Mucosa of gallbladder (tissue), 1 donor: ENCODE results near the gene FOXN4. TPM values are rescaled to one million over a fixed set of nuclear protein-coding genes. Genes with fewer than 3 reads are reported as not detected.

Experiments used
- DNase-seq: peaks from one replicate; pipeline ENCODE4 v3.0.0-alpha.2; 2020; ENCODE audit warnings: low spot score
- total RNA-seq: library from RNA; stranded (reverse); gene quantifications from one replicate; pipeline ENCODE4 v1.2.1, GENCODE V29; 2021
- donor health status: DM: no; HTN: no; CAD: no.

FOXN4 gene
- total RNA-seq, 1 donor from 2014 or later = not detected

DNA sequence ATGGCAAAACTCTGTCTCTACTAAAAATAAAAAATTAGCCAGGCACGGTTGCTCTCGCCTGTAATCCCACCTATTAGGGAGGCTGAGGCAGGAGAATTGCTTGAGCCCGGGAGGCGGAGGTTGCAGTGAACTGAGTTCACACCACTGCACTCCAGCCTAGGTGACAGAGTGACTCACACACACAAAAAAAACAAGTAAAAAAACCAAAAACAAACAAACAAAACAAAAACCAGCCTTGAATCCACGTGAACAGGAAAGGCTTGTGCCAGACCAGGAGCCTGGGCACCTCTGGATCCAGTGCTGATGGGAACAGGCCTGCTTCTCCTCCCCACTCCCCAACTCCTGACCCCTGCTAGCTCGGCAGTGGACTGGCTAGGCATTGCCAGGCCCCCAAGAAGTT is 3.5 kb downstream of the FOXN4 start:
- DNase-seq = no peak

DNA sequence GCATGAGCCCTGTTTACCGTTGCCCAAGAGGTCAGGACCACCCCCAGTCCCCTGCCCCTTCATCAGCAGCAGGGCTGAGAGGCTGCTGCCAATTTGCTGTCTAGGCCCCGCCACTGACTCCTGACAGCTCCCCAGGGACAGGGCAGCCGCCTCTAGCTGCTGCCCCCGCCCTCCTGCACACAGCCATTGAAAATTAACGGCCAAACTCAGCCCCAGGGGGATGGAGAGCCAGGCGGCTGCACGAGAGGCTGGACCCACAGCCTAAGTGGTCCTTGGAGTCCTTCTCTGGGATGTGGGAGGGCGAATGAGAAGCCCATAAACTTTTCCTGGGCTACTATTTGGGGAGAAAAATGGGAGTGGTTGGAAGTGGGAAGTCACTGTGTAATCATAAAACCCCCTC is 4.6 kb downstream of the FOXN4 start:
- DNase-seq = no peak

DNA sequence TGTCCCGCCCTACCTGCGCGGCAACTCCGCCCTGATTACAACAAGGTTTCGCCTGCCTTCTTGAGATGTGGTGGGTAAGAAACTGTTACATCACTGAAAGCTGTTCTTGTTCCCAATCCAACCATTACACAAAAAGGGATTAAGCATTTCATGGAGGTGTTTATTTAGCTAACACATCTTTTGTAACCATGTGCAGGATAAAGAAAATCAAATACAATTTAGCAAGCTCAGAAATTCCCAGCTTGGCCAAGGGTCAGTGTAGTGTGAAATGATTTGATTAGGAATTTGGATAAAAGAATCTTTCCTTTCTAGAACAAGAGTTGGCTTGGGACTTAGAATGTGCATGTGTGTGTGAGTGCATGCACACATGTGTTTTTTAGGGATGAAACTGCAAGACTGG is 6.3 kb downstream of the FOXN4 start:
- no peak for DNase-seq

DNA sequence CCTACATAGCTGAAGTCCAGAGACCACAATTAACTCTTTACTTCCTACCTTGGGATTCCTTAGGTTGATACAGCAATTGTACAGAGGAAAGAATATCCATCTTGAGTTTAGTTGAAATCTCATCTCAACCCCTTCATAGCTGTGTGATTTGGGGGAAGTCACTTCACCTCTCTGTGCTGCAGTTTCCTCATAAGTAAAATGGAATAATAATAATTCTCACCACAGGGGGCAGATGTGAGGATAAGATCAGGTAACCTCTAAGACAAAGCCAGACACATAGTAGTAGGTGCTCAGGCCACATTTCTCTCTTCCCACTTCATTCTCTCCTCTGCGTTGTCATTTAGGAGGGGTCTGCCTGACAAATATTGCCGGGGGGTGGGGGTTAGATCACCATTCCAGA is 6.7 kb downstream of the FOXN4 start:
- DNase-seq = no peak

DNA sequence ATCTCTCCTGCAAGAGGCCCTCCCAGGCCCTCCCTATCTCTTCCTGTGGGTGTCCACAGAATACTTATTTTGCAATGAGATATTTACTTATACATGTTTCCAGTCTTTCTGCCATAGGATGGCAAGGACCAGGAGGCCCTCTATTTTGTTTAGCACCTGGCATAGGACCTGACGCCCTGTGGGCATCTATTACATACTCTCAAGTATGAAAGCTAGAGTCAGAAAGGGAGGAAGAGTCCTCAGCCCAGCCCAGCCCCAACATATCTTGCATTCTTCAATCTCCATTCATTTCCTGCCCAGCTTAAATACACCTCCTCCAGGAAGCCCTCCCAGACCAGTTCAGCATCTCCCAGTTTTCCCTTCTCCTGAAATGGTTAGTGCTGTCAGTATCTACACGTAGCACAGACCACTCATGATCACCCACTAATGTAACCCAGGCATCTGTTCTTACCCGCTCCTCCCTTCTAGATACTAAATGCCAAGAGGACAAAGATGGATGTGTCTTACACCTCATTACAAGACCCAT is 7.4 kb downstream of the FOXN4 start:
- DNase-seq = no peak

DNA sequence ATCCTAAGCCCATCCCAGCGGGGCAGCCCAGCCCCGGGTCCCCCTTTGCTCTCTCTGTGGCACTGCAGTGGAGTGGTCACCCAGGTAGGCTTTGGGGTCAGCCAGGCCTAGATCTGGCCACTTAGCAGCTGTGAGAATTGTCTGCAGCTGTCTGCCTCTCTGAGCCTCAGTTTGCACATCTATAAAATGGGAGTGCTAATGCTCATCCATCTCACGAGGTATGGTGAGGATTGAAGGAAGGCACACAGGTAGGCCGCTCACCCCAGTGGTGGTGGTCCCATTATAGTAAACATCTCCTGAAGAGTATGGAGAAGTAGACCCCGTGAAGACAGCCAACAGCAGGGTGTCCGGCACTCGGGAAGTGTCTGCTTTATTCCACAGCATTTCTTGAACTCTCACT is 9.2 kb downstream of the FOXN4 start:
- DNase-seq = no peak

DNA sequence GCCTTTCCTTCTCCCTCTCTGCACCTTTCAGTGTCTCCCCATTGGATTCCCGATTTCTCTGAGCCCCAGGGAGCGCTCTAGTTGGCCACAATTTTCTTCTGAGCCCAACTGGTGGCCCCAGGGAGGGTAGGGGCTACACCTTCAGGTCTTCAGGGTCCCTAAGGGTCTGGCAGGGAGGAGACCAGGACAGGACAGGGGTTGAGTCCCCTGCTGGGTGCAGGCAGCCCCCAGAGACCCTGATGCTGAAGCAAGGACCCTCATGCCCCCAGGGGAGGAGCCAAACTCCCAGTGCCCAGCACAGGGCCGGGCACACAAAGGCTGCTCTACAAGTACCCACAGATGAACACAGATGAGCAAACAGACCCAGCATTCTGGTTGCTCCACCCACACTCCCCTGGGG is 12.7 kb downstream of the FOXN4 start:
- DNase-seq = no peak

DNA sequence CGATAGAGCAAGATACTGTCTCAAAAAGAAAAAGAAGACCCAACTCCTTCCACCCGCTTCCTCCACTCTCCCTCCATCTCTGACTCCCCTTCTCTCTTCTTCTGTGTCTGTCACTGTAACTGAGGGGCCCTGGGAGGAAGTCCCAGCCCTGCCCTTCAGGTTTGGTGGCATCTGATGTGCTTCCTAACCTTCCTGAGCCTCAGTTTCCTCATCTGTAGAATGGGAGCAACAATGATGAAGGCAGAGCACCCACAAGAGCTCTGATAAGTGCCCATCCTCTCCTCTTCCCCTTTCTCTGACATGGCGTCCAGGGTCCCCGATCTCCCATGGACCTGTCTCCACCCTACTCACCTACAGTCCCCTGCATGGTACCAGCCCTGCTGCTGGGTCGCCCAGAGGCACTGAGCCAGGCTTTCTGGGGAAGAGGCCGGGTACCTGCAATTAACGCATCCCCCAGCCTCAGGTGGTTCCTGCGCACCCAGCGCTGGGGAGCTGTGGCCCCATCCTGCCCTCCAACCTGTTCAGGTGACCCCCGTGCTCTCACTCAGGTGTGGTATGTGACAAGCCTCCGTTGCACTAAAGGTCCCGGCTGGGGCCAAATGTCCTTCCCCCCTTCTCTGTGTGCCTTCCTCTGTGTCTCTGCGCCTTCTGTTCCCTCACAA is 13.2 kb downstream of the FOXN4 start:
- no peak for DNase-seq

DNA sequence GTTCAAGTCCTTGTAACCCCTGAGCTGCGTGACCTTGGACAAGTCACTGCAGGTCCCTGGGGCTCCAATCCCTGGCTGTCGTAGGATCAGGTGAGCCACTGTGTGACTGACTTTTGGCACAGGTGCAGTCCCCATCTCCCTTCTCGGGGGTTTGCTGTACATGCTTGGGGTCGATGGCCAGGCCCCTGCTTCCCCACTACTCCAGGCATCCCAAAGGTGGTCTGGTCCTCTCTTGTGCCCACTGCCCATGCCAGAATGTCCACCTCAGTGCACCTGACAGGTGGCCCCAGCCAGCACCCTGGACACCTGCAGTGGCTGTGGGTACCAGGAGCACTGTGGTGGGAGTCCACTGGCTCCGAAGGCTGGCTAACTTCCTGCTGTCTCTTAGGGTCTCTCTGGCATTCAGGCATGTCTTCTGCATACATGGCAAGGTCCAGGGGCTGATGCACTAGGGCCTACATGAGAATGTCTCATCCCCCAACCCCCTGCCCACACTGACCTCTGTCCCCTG is 14.7 kb downstream of the FOXN4 start:
- no peak for DNase-seq

DNA sequence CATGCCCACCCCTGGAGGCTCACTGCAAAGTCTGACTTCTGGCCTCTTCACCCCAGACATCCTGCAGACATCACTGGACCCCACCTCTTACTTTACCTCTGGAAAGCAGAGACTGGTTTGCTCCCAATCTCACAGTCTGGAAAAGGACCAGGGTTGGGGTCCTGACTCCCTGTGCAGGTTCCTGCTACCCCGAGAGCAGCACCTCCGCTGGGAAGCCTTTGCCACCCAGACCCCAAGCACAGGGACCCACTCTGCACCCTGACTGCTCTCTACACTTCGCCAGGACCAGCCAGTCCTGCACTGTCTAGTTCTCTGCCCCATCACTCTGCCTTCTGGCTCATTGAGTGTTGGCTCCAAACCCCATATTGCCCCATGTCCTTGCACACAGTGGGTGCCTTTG is 16.0 kb downstream of the FOXN4 start:
- DNase-seq = no peak

DNA sequence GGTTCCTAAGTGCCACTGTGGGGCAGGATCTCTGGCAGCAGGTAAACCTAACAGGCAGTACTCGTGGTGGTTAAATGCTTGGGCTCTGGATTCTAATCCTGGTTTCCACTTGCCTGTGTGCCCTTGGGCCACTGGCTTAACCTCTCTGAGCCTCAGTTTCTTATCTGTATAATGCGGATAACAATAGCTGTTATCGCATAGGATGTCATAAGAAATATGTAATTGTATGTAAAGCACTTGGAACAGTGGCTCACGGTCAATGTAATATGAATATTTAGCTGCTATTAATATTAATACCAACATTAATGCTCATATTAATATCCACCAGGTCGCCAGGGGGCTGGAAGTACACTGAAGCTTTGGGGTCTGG is 16.8 kb downstream of the FOXN4 start:
- no peak for DNase-seq

DNA sequence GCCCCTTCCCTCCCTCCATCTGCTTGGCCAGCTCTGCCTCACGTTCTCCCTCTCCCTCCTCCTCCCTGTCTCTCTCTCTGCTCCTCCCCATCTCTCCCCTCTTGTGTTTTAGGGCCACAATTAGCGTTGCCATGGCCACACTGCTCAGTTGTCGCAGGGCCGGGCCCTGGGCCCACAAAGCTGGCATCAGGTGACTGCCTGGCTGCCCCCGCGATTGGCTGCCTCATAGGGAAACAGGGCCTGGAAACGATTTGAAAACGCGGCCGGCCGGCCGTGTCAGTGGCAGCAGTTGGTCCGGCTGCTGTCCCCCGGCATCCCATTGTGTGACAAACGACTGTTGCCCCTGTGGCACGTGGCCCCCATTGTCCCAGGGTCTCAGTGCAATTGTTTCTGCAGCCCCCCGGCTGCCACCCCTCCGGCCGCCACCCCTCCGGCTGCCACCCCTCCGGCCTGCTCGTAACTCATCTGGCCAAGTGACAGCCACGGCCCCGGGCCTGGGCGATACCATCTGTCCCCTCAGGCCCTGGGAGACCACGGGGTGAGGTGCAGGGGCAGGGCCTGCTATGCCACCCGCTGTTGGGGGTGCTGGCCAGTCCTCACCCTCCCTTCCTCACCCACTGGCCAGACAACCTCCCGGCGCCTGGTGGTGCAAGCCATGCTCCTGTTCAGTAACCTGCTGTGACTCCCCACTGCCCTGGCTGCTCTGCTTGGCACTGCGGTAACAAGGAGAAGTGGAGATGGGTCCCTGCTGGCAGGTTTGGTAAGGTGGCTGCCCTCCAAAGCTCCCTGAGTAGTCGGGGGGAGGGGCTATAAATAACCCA is 17.4 kb downstream of the FOXN4 start:
- peak; percentile 18 for DNase-seq

DNA sequence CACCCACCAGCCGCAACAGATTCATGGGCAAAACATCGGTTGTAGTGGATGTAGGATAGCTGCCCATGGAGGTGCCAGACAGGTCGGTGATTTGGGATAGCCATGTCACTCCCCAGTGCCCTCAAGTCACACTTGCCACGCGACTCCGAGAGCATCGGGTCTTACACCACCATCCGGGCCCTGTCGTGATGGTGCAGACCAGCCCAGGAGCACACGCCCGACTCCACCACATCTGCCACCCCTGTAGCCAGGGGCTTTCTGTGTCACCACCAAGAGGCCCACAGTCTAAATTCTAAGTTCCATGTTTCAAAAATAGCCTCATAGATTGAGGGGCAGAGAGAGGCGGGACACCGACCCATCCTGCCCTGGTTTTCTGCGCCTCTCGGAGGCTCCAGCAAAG is 18.0 kb downstream of the FOXN4 start:
- DNase-seq = no peak

DNA sequence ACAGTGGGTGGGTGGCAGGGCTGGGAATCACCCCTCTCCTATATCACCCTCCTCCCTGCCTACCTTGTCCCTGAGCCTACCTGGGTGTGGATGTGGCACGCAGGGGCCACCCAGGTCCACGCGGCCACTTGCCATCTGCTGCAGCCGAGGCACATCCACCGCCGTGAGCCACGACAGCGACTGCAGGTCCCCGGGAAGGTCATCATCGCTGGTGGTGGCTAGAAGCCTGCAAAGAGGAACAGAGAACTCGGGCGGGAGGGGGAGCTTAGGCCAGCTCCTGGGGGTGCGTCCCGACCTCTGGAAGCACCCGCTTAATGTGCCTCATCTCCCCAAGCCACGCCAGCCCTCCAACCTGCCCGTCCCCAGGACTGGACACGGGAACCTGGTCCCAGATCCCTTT is 19.0 kb downstream of the FOXN4 start:
- no peak for DNase-seq

DNA sequence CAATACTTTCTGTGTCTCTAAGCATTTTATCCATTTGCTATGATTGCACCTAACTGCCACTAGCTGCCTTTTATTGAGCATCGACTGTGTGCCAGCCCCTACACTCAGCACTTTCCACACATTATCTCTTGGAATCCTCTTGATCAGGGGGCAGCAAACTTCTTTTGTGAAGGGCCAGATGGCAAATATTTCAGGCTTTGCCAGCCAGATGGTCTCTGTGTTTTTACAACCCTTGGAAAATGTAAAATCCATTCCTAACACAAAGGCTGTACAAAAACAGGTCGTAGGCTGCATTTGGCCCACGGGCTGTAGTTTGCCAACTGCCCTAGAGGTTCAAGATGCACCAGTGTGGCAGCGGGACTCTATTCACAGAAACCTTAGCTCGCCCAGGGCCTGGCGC is 19.5 kb downstream of the FOXN4 start:
- DNase-seq = no peak

DNA sequence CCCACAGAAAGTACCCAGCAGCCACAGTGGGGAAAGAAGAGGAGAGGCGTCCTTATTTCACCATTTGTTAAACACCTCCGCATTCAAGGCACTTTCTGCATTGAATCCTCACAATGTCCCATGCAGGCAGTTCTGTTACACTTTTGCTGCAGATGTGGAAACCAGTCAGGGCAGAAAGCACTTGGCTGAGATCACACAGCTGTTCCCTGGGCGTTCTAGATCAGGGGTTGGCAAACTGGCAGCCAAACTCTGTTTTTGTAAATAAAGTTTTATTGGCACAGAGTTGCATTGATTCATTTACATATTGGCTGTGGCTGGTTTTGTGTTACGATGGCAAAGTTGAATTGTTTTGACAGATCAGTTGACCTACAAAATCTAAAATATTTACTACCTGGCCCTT is 20.1 kb downstream of the FOXN4 start:
- no peak for DNase-seq

DNA sequence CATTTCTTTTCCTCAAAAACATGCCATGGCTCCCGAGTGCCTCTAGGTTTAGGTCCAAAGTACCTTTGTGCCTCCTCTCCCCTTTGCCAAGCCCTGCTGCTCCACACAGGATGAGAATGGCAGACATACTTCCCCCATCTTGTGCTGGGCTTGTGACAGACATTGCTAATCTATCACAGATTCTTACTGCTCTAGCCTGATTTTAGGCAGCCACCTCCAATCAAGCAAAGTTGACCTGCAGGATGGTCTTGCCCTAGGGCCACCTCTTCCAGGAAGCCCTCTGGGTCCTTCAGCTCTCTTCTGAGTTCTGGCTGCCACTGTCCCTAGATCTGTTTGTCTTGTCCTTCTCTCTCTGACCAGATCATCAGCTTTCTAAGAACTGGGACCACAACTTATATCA is 20.5 kb downstream of the FOXN4 start:
- no peak for DNase-seq

DNA sequence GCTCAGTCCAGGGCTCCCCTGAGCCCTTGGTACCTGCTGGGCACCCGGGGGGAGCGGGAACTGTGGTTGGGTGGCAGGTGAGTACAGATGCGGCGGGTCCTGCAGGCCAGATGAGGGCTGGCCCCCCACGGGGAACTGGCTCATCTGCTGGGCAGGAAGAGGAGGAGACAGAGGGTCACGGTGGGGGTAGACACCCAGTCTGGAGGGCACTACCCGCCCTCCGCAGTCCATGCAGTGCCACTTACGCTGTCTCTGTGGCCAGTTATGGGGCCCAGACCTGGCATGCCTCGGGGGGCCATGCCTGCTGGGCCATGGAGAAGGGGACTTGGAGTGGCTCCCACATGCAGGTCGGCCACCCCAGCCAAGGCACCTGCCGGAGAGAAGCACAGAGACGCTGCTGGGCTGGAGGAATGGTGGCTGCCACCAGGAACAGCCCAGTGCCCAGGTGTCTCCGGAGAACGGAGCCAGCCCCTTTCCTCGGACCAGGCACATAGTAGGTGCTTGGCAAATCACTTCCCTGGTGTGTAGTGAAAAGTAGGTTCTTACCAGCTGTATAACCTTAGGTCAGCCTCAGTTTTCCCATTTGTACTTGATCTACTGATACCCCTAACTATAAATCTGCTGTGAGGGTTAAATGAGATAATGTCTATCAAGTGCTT is 21.1 kb downstream of the FOXN4 start:
- DNase-seq = no peak

DNA sequence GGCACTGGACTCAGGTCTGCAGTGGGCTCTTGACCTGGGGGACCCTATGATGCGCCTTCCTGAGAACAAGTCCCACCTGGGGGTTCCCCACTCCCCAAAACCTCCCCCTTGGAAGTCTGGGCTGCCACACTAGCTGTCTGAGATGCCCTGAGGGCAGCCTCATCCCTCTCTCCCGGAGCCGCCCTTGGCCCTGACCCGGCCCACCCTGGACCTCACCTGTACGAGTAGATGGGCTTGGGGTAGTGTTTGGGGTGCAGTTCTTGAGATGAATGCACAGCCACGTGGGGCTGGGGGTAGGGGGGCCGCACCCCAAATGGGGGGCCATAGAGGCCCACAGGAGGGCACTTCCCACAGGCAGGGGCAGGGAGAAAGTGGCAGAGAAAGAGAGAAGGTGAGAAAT is 21.9 kb downstream of the FOXN4 start:
- no peak for DNase-seq

DNA sequence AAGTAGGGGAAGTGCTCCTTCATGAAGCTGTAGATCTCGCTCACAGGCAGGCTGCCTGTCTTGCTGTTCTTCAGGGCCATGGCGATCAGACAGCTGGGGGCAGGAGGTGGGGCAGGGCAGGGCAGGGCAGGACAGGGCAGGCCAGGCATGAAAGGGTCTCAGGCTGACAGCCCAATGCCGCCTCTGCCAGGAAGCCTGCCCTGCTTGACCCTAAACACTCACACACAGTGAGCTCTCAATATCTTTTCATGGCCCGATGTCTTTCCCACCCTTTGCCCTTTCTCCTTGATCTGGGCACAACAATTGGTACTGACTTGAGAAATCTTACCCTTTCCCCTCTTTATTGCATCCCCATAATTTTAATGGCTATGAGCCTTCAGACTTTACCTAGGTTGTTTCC is 22.4 kb downstream of the FOXN4 start:
- DNase-seq = no peak

DNA sequence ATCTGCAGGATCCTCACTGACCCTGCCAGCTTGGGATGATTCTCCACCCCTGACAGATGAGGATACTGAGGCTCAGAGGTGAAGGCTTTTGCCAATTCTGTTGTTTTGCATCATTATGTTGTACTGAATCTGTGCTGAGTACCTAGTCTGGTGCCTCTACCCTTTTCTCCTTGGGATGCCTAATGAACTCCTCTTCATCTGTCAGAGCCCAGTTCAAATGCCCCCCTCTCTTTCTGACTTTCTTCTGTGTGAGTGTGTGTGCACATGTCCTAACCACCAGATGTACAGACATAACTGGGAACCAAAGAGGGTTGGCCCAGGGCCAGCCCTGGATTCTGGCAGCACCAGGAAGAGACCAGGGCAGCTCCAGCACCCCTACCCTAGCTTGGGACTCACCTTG is 22.8 kb downstream of the FOXN4 start:
- DNase-seq = no peak

DNA sequence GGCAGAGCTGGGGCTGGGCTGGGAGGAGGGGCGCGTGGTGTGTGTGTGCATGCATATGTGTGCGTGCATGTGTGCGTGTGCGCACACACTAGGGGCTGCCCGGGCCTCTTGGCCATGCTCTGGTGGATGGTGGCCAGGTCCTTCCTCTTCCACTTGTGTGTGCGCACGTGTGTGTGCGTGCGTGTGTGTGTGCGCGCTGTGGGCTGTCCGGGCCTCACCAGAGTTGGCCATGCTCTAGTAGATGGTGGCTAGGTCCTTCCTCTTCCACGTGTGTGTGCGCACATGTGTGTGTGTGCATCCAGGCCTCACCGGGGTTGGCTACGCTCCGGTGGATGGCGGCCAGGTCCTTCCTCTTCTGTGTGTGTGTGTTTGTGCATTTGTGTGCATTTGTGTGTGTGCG is 24.7 kb downstream of the FOXN4 start:
- DNase-seq = no peak

DNA sequence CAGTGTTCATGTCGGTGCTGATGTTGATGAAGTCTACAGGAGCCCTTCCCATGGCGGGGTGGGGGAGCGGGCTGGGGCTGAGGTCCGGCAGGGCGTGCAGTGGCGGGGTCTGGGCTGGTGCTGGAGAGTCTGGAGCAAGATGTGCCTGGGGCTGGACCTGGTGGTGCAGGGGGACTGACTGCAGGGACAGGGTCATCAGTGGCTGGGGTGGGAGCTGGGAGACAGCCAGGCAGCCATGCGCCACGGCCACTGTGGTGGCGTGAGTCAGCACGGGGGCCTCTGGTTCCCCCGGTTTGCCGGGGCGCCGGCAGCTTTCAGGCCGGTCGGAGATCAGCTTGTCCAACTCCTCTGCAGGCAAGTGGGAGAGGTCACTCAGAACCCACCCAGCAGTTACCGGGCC is 27.6 kb downstream of the FOXN4 start:
- DNase-seq = no peak
